ENCODE results near the gene LCT. TPM values are rescaled to one million over a fixed set of nuclear protein-coding genes. Genes with fewer than 3 reads are reported as not detected.
A peak's percentile ranks its signal among the peaks of the same experiment; 100 is the strongest.

The LCT gene
- total RNA-seq, 1 donor from 2014 or later, result 0.19 TPM

DNA sequence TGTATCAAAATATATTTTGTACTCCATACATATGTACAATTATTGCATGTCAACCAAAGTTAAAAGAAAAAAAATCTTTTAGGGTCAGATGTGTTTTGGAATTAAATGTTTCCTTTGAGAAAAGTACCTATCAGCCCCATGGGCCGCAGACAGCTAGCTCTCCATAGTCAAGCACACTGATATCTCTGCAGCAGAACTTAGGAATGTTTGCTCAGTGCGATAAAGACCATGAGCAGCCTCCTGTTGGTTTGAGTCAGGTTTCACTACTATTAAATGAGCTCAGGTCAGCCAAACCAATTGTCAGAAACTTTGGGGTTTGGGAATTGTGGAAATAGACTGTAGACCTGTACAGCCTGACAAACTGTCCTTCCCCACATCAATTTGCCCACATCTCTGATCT, 33.7 kb downstream of the LCT start:
- peaks cover 3% of the 10 kb centered on the region for H3K9me3 Mint-ChIP-seq (ENCODE audit: low read depth)
- TF ChIP-seq, protein P1, sequence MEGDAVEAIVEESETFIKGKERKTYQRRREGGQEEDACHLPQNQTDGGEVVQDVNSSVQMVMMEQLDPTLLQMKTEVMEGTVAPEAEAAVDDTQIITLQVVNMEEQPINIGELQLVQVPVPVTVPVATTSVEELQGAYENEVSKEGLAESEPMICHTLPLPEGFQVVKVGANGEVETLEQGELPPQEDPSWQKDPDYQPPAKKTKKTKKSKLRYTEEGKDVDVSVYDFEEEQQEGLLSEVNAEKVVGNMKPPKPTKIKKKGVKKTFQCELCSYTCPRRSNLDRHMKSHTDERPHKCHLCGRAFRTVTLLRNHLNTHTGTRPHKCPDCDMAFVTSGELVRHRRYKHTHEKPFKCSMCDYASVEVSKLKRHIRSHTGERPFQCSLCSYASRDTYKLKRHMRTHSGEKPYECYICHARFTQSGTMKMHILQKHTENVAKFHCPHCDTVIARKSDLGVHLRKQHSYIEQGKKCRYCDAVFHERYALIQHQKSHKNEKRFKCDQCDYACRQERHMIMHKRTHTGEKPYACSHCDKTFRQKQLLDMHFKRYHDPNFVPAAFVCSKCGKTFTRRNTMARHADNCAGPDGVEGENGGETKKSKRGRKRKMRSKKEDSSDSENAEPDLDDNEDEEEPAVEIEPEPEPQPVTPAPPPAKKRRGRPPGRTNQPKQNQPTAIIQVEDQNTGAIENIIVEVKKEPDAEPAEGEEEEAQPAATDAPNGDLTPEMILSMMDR (IDR thresholded peaks at IDR 0.05; ENCODE audit: unreplicated experiment), result no peak
- peaks cover 1% of the 10 kb centered on the region for H3K36me3 Mint-ChIP-seq (ENCODE audit: insufficient read depth)
- peaks cover 8% of the 10 kb centered on the region for H3K4me1 Mint-ChIP-seq (ENCODE audit: low read depth)
- no peak overlapping the region for H3K27ac Mint-ChIP-seq
- no peaks in the 10 kb centered on the region for H3K27me3 Mint-ChIP-seq
- no peak for DNase-seq (ENCODE audit: low spot score, unreplicated experiment)
- no peak overlapping the region for H3K4me3 Mint-ChIP-seq (ENCODE audit: low read depth)

- Mint-ChIP-seq H3K4me1 (ENCODE audit: low read depth) (peaks cover 8% of the 10 kb centered on the region), H3K9me3 (ENCODE audit: low read depth) (peaks cover 3% of the 10 kb centered on the region)
- TF ChIP-seq, protein P1 (IDR thresholded peaks at IDR 0.05; ENCODE audit: unreplicated experiment), result no peak
Measured at GRCh38 chr2:135802350-135802749, 34.6 kb downstream of the LCT start.

DNA sequence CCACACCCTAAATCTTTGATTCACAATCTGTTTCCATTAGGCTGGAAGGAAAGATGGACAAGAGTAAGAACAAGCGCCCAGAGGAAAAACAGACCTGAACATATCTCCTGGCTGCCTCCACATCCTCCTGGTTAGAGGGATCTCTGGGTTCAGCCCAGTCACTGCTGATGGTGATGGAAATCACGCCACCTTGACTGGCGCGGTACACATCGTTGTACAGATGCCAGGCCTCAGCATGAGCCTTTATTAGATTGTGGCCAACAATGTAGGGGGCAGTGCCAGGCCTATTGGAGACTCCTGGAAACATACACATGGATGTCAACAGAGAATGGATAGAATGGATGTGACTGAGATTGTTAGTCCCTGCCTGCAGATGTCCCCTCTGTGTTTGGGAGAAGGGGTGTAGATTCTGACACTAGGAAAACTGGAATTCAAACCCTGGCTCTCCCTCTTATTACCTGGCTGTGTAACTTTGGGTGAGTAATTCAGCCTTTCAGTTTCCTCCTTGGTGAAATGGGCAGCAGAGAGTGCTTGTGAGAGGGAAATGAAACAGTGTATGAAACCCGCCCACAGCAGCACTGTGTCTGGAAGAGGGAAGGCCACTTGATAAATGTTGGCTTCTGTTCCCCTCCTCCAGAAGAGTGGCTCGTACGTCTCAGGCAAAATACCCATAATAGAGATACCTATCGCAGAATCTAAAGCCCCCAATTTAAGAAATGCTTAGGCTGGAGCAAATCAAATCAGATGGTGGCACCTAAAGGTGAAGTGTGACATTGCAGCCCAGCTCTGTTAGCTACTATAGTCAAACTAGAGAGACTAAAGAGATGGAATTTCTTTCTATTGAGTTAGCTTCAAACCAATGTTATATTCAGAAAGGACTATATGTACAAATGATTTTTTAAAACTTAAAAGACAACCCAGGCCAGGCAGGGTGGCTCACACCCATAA, 36.2 kb downstream of the LCT start:
- Mint-ChIP-seq H3K4me1 (ENCODE audit: low read depth) (peaks cover 8% of the 10 kb centered on the region), H3K27me3 (no peaks in the 10 kb centered on the region), H3K36me3 (ENCODE audit: insufficient read depth) (peaks cover 1% of the 10 kb centered on the region), H3K4me3 (ENCODE audit: low read depth) (no peak overlapping the region), H3K9me3 (ENCODE audit: low read depth) (peaks cover 3% of the 10 kb centered on the region), H3K27ac (no peak overlapping the region)
- no peak for DNase-seq (ENCODE audit: low spot score, unreplicated experiment)
- TF ChIP-seq, protein P1 (IDR thresholded peaks at IDR 0.05; ENCODE audit: unreplicated experiment), result no peak

More at GRCh38 chr2:135802350-135802749, 34.6 kb downstream of the LCT start:
- no peak for DNase-seq (ENCODE audit: low spot score, unreplicated experiment)
- Mint-ChIP-seq H3K4me3 (ENCODE audit: low read depth) (no peak overlapping the region), H3K27me3 (no peaks in the 10 kb centered on the region), H3K36me3 (ENCODE audit: insufficient read depth) (peaks cover 1% of the 10 kb centered on the region), H3K27ac (no peak overlapping the region)

GRCh38 chr2:135799738-135800137, 37.2 kb downstream of the LCT start:
- H3K36me3 Mint-ChIP-seq (ENCODE audit: insufficient read depth), result peaks cover 1% of the 10 kb centered on the region
- no peak overlapping the region for H3K4me3 Mint-ChIP-seq (ENCODE audit: low read depth)
- DNase-seq (ENCODE audit: low spot score, unreplicated experiment), result no peak
- peaks cover 3% of the 10 kb centered on the region for H3K9me3 Mint-ChIP-seq (ENCODE audit: low read depth)
- no peak overlapping the region for H3K27ac Mint-ChIP-seq
- no peaks in the 10 kb centered on the region for H3K27me3 Mint-ChIP-seq
- H3K4me1 Mint-ChIP-seq (ENCODE audit: low read depth), result peaks cover 8% of the 10 kb centered on the region
- TF ChIP-seq, protein P1 (IDR thresholded peaks at IDR 0.05; ENCODE audit: unreplicated experiment), result peak; percentile 10

- H3K4me3 Mint-ChIP-seq (ENCODE audit: low read depth), result no peak overlapping the region
- no peak for DNase-seq (ENCODE audit: low spot score, unreplicated experiment)
Measured at GRCh38 chr2:135798762-135799161, 38.2 kb downstream of the LCT start.

More at GRCh38 chr2:135798762-135799161, 38.2 kb downstream of the LCT start:
- Mint-ChIP-seq H3K9me3 (ENCODE audit: low read depth) (peaks cover 3% of the 10 kb centered on the region), H3K4me1 (ENCODE audit: low read depth) (peaks cover 8% of the 10 kb centered on the region), H3K27me3 (no peaks in the 10 kb centered on the region), H3K36me3 (ENCODE audit: insufficient read depth) (peaks cover 1% of the 10 kb centered on the region), H3K27ac (no peak overlapping the region)
- TF ChIP-seq, protein P1 (IDR thresholded peaks at IDR 0.05; ENCODE audit: unreplicated experiment), result peak; percentile 17
